ENCODE data around the gene CSNK2A2.

The CSNK2A2 gene

GRCh38 chr16:58121132-58121531, 76.8 kb downstream of the CSNK2A2 start:
- no peaks in the 10 kb centered on the region for H3K27me3 ChIP-seq (replicated peaks; ENCODE audit: control insufficient read depth, insufficient read depth, low read length)
- no peak overlapping the region for H3K4me3 ChIP-seq (replicated peaks; ENCODE audit: low read depth, low read length)
- no peak for DNase-seq (ENCODE audit: extremely low read depth, insufficient read length)
- H3K36me3 ChIP-seq (ENCODE audit: control insufficient read depth, insufficient read depth, low read length), result peaks cover 1% of the 10 kb centered on the region
- TF ChIP-seq, protein P1, sequence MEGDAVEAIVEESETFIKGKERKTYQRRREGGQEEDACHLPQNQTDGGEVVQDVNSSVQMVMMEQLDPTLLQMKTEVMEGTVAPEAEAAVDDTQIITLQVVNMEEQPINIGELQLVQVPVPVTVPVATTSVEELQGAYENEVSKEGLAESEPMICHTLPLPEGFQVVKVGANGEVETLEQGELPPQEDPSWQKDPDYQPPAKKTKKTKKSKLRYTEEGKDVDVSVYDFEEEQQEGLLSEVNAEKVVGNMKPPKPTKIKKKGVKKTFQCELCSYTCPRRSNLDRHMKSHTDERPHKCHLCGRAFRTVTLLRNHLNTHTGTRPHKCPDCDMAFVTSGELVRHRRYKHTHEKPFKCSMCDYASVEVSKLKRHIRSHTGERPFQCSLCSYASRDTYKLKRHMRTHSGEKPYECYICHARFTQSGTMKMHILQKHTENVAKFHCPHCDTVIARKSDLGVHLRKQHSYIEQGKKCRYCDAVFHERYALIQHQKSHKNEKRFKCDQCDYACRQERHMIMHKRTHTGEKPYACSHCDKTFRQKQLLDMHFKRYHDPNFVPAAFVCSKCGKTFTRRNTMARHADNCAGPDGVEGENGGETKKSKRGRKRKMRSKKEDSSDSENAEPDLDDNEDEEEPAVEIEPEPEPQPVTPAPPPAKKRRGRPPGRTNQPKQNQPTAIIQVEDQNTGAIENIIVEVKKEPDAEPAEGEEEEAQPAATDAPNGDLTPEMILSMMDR (IDR thresholded peaks at IDR 0.05; ENCODE audit: insufficient read depth, low read length, poor library complexity, severe bottlenecking), result no peak

GRCh38 chr16:58120234-58120633, 77.7 kb downstream of the CSNK2A2 start:
- Histone ChIP-seq H3K27me3 (replicated peaks; ENCODE audit: control insufficient read depth, insufficient read depth, low read length) (no peaks in the 10 kb centered on the region), H3K4me3 (replicated peaks; ENCODE audit: low read depth, low read length) (no peak overlapping the region), H3K36me3 (ENCODE audit: control insufficient read depth, insufficient read depth, low read length) (peaks cover 6% of the 10 kb centered on the region)
- TF ChIP-seq, protein P1 (IDR thresholded peaks at IDR 0.05; ENCODE audit: insufficient read depth, low read length, poor library complexity, severe bottlenecking), result no peak
- DNase-seq (ENCODE audit: extremely low read depth, insufficient read length), result no peak

DNA sequence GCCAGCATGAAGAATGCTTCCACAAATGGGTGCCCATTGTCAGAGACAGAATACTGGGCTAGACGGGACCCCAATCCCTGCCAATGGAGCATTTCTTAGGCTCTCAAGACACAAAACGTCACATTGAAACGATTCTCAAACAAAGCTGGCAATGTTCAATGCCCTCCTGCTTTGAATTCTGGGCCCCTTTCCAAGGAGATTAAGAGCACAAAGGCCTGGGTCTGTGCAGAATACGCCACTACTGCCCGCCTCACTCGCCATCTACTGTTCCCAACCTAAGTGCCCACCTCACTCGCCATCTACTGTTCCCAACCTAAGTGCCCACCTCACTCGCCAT, 78.4 kb downstream of the CSNK2A2 start:
- TF ChIP-seq, protein P1 (IDR thresholded peaks at IDR 0.05; ENCODE audit: insufficient read depth, low read length, poor library complexity, severe bottlenecking), result no peak
- H3K27me3 ChIP-seq (replicated peaks; ENCODE audit: control insufficient read depth, insufficient read depth, low read length), result no peaks in the 10 kb centered on the region
- peaks cover 12% of the 10 kb centered on the region for H3K36me3 ChIP-seq (ENCODE audit: control insufficient read depth, insufficient read depth, low read length)
- H3K4me3 ChIP-seq (replicated peaks; ENCODE audit: low read depth, low read length), result no peak overlapping the region
- DNase-seq (ENCODE audit: extremely low read depth, insufficient read length), result no peak

GRCh38 chr16:58118801-58119508, 79.0 kb downstream of the CSNK2A2 start:
- no peak for DNase-seq (ENCODE audit: extremely low read depth, insufficient read length)

GRCh38 chr16:58116529-58116928, 81.4 kb downstream of the CSNK2A2 start:
- Histone ChIP-seq H3K27me3 (replicated peaks; ENCODE audit: control insufficient read depth, insufficient read depth, low read length) (no peaks in the 10 kb centered on the region), H3K36me3 (ENCODE audit: control insufficient read depth, insufficient read depth, low read length) (peaks cover 15% of the 10 kb centered on the region), H3K4me3 (replicated peaks; ENCODE audit: low read depth, low read length) (no peak overlapping the region)
- TF ChIP-seq, protein P1 (IDR thresholded peaks at IDR 0.05; ENCODE audit: insufficient read depth, low read length, poor library complexity, severe bottlenecking), result no peak
- DNase-seq (ENCODE audit: extremely low read depth, insufficient read length), result no peak

More at GRCh38 chr16:58118801-58119508, 79.0 kb downstream of the CSNK2A2 start:
- Histone ChIP-seq H3K4me3 (replicated peaks; ENCODE audit: low read depth, low read length) (no peak overlapping the region), H3K36me3 (ENCODE audit: control insufficient read depth, insufficient read depth, low read length) (peaks cover 13% of the 10 kb centered on the region), H3K27me3 (replicated peaks; ENCODE audit: control insufficient read depth, insufficient read depth, low read length) (no peaks in the 10 kb centered on the region)
- TF ChIP-seq, protein P1 (IDR thresholded peaks at IDR 0.05; ENCODE audit: insufficient read depth, low read length, poor library complexity, severe bottlenecking), result no peak

- Histone ChIP-seq H3K27me3 (replicated peaks; ENCODE audit: control insufficient read depth, insufficient read depth, low read length) (no peaks in the 10 kb centered on the region), H3K36me3 (ENCODE audit: control insufficient read depth, insufficient read depth, low read length) (peaks cover 15% of the 10 kb centered on the region), H3K4me3 (replicated peaks; ENCODE audit: low read depth, low read length) (no peak overlapping the region)
- no peak for DNase-seq (ENCODE audit: extremely low read depth, insufficient read length)
- TF ChIP-seq, protein P1 (IDR thresholded peaks at IDR 0.05; ENCODE audit: insufficient read depth, low read length, poor library complexity, severe bottlenecking), result no peak
Observed at GRCh38 chr16:58116081-58116480, 81.8 kb downstream of the CSNK2A2 start.

Measured in GM06990 (cell line).